GM12864 (cell line): ENCODE data around the gene AHCY.
A peak's percentile ranks its signal among the peaks of the same experiment; 100 is the strongest.
"Not testable (repeated sequence)": the region's sequence is repeated elsewhere in the genome, so short reads cannot be mapped to it uniquely, and the experiment has no call there.

Experiments
- DNase-seq: peaks from one replicate; pipeline ENCODE4 v3.0.0-alpha.2; 2011; ENCODE audit warnings: low read depth
- H3K4me3 ChIP-seq: 2 replicates; pipeline ENCODE4 v1.5.1; 2011; ENCODE audit warnings: mild to moderate bottlenecking, low read depth, low read length, control low read depth
- TF ChIP-seq, protein P1 (sequence below): IDR thresholded peaks from 2 replicates; pipeline ENCODE4 v1.5.1; 2011; ENCODE audit warnings: low read depth, mild to moderate bottlenecking, moderate library complexity, low read length, control low read depth, inconsistent platforms; ENCODE audit errors: missing control alignments

The AHCY gene

DNA sequence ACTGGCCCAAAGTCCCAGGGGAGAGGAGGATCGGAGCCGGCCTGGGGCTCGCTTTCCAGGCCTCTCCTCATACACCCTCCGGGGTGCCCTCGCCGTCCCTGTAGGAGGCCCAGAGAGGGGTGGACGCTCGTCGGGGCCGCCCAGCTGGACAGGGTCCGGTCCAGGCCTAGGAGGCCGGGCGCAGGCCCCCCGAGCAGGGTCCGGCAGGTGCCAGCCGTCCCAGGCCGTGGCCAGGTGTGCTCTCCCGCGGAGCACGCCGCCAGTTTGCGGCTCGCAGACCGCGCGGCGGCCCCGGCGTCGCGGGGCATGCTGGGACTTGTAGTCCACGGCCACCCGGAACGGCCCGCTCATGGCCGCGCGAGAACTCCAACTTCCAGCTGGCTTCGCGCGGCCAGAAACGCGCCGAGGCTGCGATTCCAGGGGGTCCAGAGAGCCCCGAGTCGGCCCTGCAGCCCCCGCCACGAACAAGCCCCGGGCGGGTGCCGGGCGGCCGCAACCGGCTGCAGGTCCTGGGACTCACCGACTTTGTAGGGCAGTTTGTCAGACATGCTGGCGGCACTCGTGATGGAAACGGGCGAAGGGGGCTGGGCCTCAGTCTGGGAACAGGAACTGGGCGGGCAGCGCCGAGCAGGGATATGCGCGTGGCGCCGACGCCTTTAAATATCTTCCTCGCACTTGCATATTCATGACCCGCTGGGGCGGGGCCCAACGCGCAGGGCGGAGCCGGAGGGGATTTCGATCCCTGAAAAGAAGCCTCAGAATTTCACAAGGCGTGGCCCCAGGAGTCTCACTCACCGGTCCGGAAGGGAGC lies at the start of gene AHCY:
Gene AHCY (minus strand): TSS at position 633 of the 811 bp plus-strand sequence. CDS start 85 bp downstream, at position 548.
- H3K4me3 ChIP-seq = peak within 1 kb of the TSS; percentile 83
- peak; percentile 88 for DNase-seq
- TF ChIP-seq, protein P1, sequence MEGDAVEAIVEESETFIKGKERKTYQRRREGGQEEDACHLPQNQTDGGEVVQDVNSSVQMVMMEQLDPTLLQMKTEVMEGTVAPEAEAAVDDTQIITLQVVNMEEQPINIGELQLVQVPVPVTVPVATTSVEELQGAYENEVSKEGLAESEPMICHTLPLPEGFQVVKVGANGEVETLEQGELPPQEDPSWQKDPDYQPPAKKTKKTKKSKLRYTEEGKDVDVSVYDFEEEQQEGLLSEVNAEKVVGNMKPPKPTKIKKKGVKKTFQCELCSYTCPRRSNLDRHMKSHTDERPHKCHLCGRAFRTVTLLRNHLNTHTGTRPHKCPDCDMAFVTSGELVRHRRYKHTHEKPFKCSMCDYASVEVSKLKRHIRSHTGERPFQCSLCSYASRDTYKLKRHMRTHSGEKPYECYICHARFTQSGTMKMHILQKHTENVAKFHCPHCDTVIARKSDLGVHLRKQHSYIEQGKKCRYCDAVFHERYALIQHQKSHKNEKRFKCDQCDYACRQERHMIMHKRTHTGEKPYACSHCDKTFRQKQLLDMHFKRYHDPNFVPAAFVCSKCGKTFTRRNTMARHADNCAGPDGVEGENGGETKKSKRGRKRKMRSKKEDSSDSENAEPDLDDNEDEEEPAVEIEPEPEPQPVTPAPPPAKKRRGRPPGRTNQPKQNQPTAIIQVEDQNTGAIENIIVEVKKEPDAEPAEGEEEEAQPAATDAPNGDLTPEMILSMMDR = no peak

DNA sequence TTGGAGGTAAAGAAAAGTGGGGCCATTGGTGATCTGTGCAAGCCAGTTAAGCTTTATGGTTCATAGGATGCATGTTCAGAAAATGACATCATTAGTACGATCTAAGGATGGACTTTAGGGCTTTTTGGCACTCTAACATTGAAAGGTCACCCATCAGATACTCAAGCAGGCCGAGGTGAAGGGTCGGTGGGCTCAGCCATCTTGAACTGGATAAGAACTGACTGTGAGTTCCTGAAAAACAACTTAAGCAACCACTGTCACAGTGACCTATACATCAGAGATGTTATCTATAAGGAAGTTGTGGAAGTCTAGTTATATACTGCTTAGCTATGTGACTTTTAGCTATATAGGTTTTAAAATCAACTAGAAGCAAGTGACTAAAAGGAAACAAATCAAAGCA lies 46.9 kb upstream of the AHCY start:
- no peak for DNase-seq
- H3K4me3 ChIP-seq = no peak overlapping the region

DNA sequence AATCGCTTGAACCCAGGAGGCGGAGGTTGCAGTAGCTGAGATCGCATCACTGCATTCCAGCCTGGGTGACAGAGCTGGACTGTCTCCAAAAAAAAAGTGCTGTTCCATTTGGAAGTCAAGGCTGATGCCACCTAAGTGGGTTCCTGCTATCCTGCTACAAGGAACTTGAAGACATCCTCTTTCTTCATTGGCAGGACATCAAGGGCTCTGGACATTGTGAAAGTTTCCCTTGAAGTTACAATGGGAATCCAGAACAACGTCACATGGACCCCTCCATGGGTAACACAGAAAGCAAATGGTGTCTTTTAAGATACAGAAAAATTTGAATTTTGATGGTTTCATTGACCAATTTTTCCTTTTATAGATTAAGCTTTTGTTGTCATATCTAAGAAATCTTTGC lies 44.4 kb upstream of the AHCY start:
- TF ChIP-seq, protein P1 = no peak
- no peak overlapping the region for H3K4me3 ChIP-seq
- no peak for DNase-seq

More for the DNA sequence above, 46.9 kb upstream of the AHCY start:
- TF ChIP-seq, protein P1 = no peak

DNA sequence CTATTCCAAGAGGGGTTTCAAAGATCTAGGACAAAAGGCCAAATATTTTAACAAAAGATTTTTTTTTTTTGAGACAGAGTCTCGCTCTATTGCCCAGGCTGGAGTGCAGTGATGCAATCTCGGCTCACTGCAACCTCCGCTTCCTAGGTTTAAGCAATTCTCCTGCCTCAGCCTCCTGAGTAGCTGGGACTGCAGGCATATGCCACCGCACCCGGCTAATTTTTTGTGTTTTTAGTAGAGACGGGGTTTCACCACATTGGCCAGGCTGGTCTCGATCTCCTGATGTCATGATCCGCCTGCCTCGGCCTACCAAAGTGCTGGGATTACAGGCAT lies 43.3 kb upstream of the AHCY start:
- DNase-seq, H3K4me3 ChIP-seq: not testable (repeated sequence)

DNA sequence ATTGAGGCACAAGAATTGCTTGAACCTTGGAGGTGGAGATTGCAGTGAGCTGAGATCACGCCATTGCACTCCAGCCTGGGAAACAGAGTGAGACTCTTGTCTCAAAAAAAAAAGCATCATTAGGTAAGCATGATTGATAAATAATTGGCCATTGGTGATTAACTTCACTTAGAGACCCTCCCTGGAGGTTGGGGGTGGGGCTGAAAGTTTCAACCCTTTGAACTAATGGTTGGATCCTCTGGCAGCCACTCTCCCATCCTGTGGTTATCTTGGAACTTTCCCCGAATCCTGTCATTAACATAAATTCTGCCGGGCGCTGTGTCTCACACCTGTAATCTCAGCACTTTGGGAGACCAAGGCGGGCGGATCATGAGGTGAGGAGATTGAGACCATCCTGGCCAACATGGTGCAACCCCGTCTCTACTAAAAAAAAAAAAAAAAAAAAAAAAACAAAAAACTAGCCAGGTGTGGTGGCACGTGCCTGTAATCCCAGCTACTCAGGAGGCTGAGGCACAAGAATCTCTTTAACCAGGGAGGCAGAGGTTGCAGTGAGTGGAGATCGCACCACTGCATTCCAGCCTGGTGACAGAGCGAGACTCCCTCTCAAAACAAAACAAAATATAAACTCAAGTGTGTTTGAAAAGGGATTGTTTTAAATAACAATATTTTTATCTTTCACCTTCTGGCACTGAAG lies 42.8 kb upstream of the AHCY start:
- DNase-seq, H3K4me3 ChIP-seq: not testable (repeated sequence)

DNA sequence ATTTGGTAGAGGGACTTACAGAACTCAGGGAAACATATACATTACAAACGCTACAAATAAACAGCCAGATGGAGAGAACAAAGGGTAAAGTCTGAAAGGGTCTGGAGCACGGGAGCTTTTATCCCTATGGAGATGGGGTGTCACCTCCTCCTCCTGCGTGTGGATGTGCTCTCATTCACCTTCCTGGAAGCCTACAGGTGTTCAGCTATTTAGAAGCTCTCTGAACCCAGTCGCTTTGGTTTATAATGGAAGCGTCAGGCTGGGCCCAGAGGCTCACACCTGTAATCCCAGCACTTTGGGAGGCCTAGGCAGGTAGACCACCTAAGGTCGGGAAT lies 42.2 kb upstream of the AHCY start:
- TF ChIP-seq, protein P1 = no peak
- DNase-seq = no peak
- no peak overlapping the region for H3K4me3 ChIP-seq

DNA sequence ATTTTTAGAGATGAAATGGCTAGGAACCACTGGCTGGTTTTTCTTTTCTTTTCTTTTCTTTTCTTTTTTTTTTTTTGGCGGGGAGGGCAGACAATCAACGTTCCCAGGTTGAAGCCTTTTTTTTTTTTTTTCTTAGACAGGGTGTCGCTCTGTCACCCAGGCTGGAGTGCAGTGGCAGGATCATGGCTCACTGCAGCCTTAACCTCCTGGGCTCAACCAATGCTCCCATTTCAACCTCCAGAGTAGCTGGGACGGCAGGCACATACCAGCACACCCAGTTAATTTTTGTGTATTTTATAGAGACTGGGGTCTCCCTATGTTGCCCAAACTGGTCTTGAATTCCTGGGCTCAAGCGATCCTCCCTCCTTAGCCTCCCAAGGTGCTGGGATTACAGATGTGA lies 41.1 kb upstream of the AHCY start:
- no peak overlapping the region for H3K4me3 ChIP-seq
- no peak for DNase-seq
- TF ChIP-seq, protein P1 = no peak

DNA sequence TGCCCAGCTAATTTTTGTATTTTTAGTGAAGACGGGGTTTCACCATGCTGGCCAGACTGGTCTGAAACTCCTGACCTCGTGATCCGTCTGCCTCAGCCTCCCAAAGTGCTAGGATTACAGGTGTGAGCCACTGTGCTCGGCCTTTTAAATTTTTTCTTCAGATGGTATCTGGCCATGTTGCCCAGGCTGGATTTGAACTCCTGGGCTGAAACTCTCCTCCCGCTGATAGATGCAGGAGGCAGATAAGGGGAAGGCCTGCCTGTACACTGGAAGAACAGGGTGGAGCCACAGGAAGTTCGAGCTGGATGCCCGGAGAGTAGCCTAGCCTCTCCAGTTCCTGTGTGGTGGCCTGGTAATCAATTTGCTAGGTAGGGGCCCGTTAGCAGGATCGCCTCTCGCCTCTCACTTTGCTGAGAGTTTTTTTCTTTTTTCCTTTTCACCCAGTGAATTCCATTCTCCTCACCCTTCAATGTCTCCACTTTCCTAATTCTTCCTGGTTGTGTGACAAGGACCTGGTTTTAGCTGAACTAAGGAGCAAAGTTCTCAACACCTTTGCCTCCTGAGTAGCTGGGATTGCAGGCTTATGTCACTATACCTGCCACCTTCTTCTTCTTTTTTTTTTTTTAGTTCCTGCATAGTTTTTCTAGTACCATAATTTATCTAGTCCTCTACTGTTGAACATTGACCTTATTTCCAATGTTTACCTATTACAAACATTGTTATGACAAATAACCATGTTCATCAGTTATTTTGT lies 40.5 kb upstream of the AHCY start:
- no peak for DNase-seq
- no peak overlapping the region for H3K4me3 ChIP-seq

DNA sequence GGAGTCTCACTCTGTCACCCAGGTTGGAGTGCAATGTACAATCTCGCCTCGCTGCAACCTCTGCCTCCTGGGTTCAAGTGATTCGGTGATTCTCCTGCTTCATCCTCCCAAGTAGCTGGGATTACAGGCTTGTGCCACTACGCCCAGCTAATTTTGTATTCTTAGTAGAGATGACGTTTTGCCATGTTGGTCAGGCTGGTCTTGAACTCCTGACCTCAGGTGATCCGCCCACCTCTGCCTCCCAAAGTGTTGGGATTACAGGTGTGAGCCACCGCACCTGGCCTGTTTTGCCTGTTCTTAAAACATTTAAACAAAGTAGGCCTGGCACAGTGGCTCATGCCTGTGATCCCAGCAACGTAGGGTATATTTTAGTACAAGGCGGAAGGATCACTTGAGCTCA lies 38.0 kb upstream of the AHCY start:
- not testable (repeated sequence) for H3K4me3 ChIP-seq, DNase-seq

More for the DNA sequence above, 40.5 kb upstream of the AHCY start:
- TF ChIP-seq, protein P1 = no peak

DNA sequence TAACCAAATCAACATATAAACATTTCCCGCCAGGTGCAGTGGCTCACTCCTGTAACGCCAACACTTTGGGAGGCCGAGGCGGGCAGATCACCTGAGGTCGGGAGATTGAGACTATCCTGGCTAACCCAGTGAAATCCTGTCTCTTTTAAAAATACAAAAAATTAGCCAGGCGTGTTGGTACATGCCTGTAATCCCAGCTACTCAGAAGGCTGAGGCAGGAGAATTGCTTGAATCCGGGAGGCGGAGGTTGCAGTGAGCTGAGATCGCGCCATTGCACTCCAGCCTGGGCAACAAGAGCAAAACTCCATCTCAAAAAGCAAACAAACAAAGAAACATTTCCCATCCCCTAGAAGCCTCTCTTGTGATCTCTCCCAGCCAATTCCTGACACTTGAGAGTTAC lies 37.6 kb upstream of the AHCY start:
- not testable (repeated sequence) for H3K4me3 ChIP-seq, DNase-seq
